Neural progenitor cell (in vitro differentiated cells): ENCODE data around the gene ITGB5. TPM values are rescaled to one million over a fixed set of nuclear protein-coding genes. Genes with fewer than 3 reads are reported as not detected.

Source experiments
- DNase-seq: peaks from one replicate; pipeline ENCODE4 v3.0.0-alpha.2; 2016; ENCODE audit warnings: low spot score
- H2AFZ ChIP-seq: fragments of 200-600 bp; sonication (generic); replicated peaks from 2 replicates; pipeline ENCODE4 v1.6.1; 2016; ENCODE audit warnings: antibody characterized with exemption
- H3F3A ChIP-seq: fragments of 200-600 bp; sonication (generic); 2 replicates; pipeline ENCODE4 v1.6.1; 2016; ENCODE audit warnings: antibody characterized with exemption, low read depth
- H3K27ac ChIP-seq: fragments of 200-600 bp; sonication (generic); 2 replicates; pipeline ENCODE4 v1.5.1; 2016; ENCODE audit warnings: mild to moderate bottlenecking
- H3K27me3 ChIP-seq: fragments of 200-600 bp; sonication (generic); 2 replicates; pipeline ENCODE4 v1.6.1; 2016; ENCODE audit warnings: mild to moderate bottlenecking, moderate library complexity
- H3K36me3 ChIP-seq: fragments of 200-600 bp; sonication (generic); 2 replicates; pipeline ENCODE4 v1.5.1; 2016
- H3K4me1 ChIP-seq: fragments of 200-600 bp; sonication (generic); 2 replicates; pipeline ENCODE4 v1.6.1; 2016; ENCODE audit warnings: mixed run types
- H3K4me2 ChIP-seq: fragments of 200-600 bp; sonication (generic); 2 replicates; pipeline ENCODE4 v1.6.1; 2016
- H3K4me3 ChIP-seq: fragments of 200-600 bp; sonication (generic); 2 replicates; pipeline ENCODE4 v1.5.1; 2016
- H3K79me2 ChIP-seq: fragments of 200-600 bp; sonication (generic); 2 replicates; pipeline ENCODE4 v1.6.1; 2016; ENCODE audit warnings: low read depth
- H3K9ac ChIP-seq: fragments of 200-600 bp; sonication (generic); 2 replicates; pipeline ENCODE4 v1.6.1; 2016
- H3K9me3 ChIP-seq: fragments of 200-600 bp; sonication (generic); 2 replicates; pipeline ENCODE4 v1.5.1; 2016; ENCODE audit warnings: low read depth
- H4K20me1 ChIP-seq: fragments of 200-600 bp; sonication (generic); 2 replicates; pipeline ENCODE4 v1.6.1; 2016; ENCODE audit warnings: low read depth
- H3K27ac Mint-ChIP-seq: 3 replicates; pipeline ENCODE4 v1.8.0; 2021; ENCODE audit warnings: mixed read lengths
- H3K27me3 Mint-ChIP-seq: 2 replicates; pipeline ENCODE4 v1.8.0; 2022; ENCODE audit warnings: low read depth, mild to moderate bottlenecking, inconsistent platforms, moderate library complexity, mixed read lengths; ENCODE audit not compliant: insufficient read depth
- H3K36me3 Mint-ChIP-seq: 3 replicates; pipeline ENCODE4 v1.8.0; 2021; ENCODE audit warnings: mixed read lengths
- H3K4me1 Mint-ChIP-seq: 3 replicates; pipeline ENCODE4 v1.8.0; 2021; ENCODE audit warnings: mixed read lengths
- H3K4me3 Mint-ChIP-seq: 3 replicates; pipeline ENCODE4 v1.8.0; 2021; ENCODE audit warnings: mild to moderate bottlenecking, moderate library complexity, mixed read lengths
- H3K9me3 Mint-ChIP-seq: 3 replicates; pipeline ENCODE4 v1.8.0; 2020; ENCODE audit warnings: mixed read lengths
- CTCF ChIP-seq: fragments of 200-600 bp; sonication (generic); IDR thresholded peaks from 2 replicates; pipeline ENCODE4 v1.5.1; 2017; ENCODE audit warnings: antibody characterized with exemption, mild to moderate bottlenecking
- EZH2 ChIP-seq: fragments of 200-600 bp; sonication (generic); IDR thresholded peaks from 2 replicates; pipeline ENCODE4 v1.6.1; 2017; ENCODE audit warnings: antibody characterized with exemption, mild to moderate bottlenecking, moderate library complexity
- EZH2phosphoT487 ChIP-seq: fragments of 200-600 bp; sonication (generic); IDR thresholded peaks from 2 replicates; pipeline ENCODE4 v1.6.1; 2017; ENCODE audit warnings: antibody characterized with exemption
- total RNA-seq: library from RNA; depleted of rRNA; stranded (reverse); fragments of >200 nt; gene quantifications from 2 replicates; pipeline ENCODE4 v1.2.3, GENCODE V29; 2015; ENCODE audit warnings: low replicate concordance

Gene ITGB5
- total RNA-seq, 1 donor from 2014 or later = 55.8 TPM

- Histone ChIP-seq H2AFZ (no peak overlapping the region), H4K20me1 (no peaks in the 10 kb centered on the region), H3K79me2 (no peaks in the 10 kb centered on the region), H3K4me2 (no peak overlapping the region), H3K27ac (no peak overlapping the region), H3K4me3 (no peak overlapping the region), H3K9ac (no peak overlapping the region), H3K4me1 (peaks cover 3% of the 10 kb centered on the region), H3K27me3 (no peaks in the 10 kb centered on the region), H3K9me3 (no peaks in the 10 kb centered on the region), H3F3A (peaks cover 3% of the 10 kb centered on the region), H3K36me3 (no peaks in the 10 kb centered on the region)
- TF ChIP-seq EZH2phosphoT487 (no peak), CTCF (no peak), EZH2 (no peak)
- peaks cover 25% of the 10 kb centered on the region for H3K36me3 Mint-ChIP-seq
- H3K4me1 Mint-ChIP-seq = peaks cover 3% of the 10 kb centered on the region
- peaks cover 3% of the 10 kb centered on the region for H3K27me3 Mint-ChIP-seq
- no peak overlapping the region for H3K4me3 Mint-ChIP-seq
- H3K27ac Mint-ChIP-seq = no peak overlapping the region
- no peak for DNase-seq
- H3K9me3 Mint-ChIP-seq = no peaks in the 10 kb centered on the region
These were observed 44.1 kb downstream of the ITGB5 start for GRCh38 chr3:124843047-124843446.

- Histone ChIP-seq H3K27ac (no peak overlapping the region), H3K36me3 (no peaks in the 10 kb centered on the region), H3F3A (peaks cover 11% of the 10 kb centered on the region), H3K4me2 (no peak overlapping the region), H3K79me2 (no peaks in the 10 kb centered on the region), H3K27me3 (no peaks in the 10 kb centered on the region), H2AFZ (no peak overlapping the region), H3K9ac (no peak overlapping the region), H4K20me1 (peaks cover 8% of the 10 kb centered on the region), H3K4me1 (peaks cover 14% of the 10 kb centered on the region), H3K9me3 (no peaks in the 10 kb centered on the region), H3K4me3 (no peak overlapping the region)
- H3K27ac Mint-ChIP-seq = no peak overlapping the region
- H3K9me3 Mint-ChIP-seq = no peaks in the 10 kb centered on the region
- H3K4me3 Mint-ChIP-seq = no peak overlapping the region
- peaks cover 3% of the 10 kb centered on the region for H3K27me3 Mint-ChIP-seq
- TF ChIP-seq EZH2 (no peak), EZH2phosphoT487 (no peak), CTCF (no peak)
- H3K36me3 Mint-ChIP-seq = peaks cover 23% of the 10 kb centered on the region
- H3K4me1 Mint-ChIP-seq = peaks cover 18% of the 10 kb centered on the region
- no peak for DNase-seq
These were observed 45.6 kb downstream of the ITGB5 start for GRCh38 chr3:124841517-124841916.

GRCh38 chr3:124840331-124840730 lies 46.8 kb downstream of the ITGB5 start:
- Histone ChIP-seq H3K27ac (no peak overlapping the region), H3K36me3 (no peaks in the 10 kb centered on the region), H3K4me1 (peaks cover 23% of the 10 kb centered on the region), H2AFZ (no peak overlapping the region), H3K9me3 (no peaks in the 10 kb centered on the region), H3K4me2 (no peak overlapping the region), H3F3A (peaks cover 19% of the 10 kb centered on the region), H3K79me2 (no peaks in the 10 kb centered on the region), H3K27me3 (no peaks in the 10 kb centered on the region), H3K4me3 (no peak overlapping the region), H4K20me1 (peaks cover 20% of the 10 kb centered on the region), H3K9ac (no peak overlapping the region)
- DNase-seq = no peak
- Mint-ChIP-seq H3K27me3 (peaks cover 2% of the 10 kb centered on the region), H3K27ac (no peak overlapping the region), H3K9me3 (no peaks in the 10 kb centered on the region), H3K4me3 (no peak overlapping the region), H3K4me1 (peaks cover 26% of the 10 kb centered on the region), H3K36me3 (peaks cover 19% of the 10 kb centered on the region)
- TF ChIP-seq EZH2phosphoT487 (no peak), EZH2 (no peak), CTCF (no peak)
